NCI-H2107 treated with DMSO at 0.1 percent for 48 hours (cell line): ENCODE results near the gene UBXN1.
A peak's percentile ranks its signal among the peaks of the same experiment; 100 is the strongest.
"Not testable (repeated sequence)": the region's sequence is repeated elsewhere in the genome, so short reads cannot be mapped to it uniquely, and the experiment has no call there.

Experiments
- DNase-seq: peaks from one replicate; lab custom pipeline; 2025; ENCODE audit not compliant: unreplicated experiment; lab: John Stamatoyannopoulos, UW

UBXN1 gene

DNA sequence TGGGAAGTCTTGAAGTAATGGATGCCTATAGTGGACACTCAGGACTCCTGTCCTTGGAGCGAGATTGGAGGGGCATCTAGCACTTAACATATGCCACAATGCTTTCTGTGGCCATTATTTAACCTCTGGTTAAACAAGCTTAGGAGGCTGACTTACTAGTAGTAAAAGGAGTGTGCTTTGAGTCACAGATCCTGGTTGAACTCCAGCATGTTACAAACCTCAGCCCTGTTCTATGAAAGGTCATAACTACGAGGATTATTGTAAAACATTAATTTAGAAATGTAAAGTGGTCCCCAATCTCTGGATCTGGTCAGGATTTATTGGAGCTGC is 5.7 kb downstream of the UBXN1 start:
- DNase-seq, result no peak

DNA sequence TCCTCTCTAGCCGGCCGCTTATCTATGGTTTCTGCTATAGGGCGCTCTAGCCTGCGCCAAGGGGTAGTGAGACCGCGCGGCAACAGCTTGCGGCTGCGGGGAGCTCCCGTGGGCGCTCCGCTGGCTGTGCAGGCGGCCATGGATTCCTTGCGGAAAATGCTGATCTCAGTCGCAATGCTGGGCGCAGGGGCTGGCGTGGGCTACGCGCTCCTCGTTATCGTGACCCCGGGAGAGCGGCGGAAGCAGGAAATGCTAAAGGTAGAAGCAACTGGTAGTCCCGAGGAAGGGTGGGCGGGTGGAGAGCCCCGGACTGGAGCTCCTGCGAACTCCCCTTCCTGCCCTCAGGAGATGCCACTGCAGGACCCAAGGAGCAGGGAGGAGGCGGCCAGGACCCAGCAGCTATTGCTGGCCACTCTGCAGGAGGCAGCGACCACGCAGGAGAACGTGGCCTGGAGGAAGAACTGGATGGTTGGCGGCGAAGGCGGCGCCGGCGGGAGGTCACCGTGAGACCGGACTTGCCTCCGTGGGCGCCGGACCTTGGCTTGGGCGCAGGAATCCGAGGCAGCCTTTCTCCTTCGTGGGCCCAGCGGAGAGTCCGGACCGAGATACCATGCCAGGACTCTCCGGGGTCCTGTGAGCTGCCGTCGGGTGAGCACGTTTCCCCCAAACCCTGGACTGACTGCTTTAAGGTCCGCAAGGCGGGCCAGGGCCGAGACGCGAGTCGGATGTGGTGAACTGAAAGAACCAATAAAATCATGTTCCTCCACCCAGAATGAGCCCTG is 7.1 kb downstream of the UBXN1 start, which contains the start of the genes LBHD1 and UQCC3:
Gene LBHD1, minus strand, starts transcription at position 660 of the 782 bp plus-strand sequence. CDS start 2,236 bp downstream, outside the sequence.
Gene UQCC3, plus strand, starts transcription at position 66 of the 782 bp plus-strand sequence. Its CDS starts 73 bp downstream, at position 139.
- DNase-seq, result peak; percentile 38

DNA sequence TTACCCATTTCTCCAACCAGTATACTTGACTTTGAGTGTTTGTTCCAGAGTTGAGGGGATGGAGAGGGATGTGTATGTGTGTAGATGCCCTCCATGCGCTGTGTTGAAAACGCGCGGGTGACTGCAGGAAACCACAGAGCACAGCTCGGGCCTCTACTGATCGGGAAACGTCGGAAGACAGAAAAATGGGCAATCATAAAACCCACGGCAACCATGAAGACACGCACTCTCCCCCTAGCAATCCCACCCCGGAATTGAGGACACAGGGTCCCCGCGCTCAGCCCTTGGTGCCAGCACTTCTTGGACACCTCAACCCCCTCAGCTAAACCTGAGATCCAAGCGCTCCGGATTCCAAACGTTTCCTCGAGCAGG is 7.7 kb downstream of the UBXN1 start:
- peak; percentile 82 for DNase-seq

DNA sequence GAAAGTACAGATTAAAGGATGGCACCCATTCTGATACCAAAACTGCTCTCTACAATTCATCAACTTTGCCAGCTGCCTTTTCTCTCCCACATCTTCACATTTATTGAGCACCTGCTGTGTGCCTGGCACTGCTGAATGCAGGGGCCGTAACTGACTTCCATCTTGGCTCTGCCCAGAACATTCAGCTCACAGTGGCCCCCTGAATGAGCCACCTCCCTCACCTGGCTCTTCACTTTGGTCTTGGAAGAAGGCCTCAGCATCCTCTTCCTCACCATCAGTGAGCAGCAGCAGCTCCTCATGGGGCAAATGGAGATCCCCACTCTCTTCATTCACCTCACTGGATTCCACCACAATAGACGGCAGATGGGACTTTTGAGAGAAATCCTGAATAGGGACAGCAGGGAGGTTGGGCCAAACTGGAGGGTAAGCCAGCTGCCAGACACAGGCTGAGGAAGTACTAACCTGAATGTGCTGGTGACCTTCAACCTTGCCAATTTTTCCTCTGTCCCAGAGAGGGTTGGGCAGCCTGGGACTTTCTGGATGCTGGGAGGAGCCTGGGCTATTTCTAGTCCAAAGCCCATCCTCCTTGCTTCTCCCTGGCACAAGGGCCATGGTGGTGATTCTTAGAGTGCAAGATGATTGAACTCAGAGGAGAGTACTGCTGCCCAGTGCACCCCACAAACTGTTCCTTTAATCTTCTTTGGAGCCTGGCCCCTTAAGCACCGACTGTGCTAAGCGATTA is 9.3 kb downstream of the UBXN1 start:
- no peak for DNase-seq

DNA sequence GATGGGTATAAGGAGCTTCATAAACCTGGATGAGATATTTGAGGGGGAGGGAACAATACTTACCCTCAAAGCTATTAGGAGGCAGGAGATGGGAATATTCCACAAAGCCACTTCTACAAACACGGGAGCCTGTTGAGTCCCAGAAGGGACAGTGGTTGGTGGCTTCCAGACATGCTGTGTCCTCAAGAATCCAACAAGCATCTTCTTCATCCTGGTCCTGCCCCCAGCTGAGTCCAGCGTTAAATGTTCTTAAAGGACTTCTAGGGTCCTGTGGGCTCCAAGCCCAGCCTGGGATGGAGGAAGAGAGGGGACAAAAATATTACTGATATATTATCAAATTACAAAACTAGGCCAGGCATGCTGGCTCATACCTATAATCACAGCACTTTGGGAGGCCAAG is 11.4 kb downstream of the UBXN1 start:
- DNase-seq, result no peak

DNA sequence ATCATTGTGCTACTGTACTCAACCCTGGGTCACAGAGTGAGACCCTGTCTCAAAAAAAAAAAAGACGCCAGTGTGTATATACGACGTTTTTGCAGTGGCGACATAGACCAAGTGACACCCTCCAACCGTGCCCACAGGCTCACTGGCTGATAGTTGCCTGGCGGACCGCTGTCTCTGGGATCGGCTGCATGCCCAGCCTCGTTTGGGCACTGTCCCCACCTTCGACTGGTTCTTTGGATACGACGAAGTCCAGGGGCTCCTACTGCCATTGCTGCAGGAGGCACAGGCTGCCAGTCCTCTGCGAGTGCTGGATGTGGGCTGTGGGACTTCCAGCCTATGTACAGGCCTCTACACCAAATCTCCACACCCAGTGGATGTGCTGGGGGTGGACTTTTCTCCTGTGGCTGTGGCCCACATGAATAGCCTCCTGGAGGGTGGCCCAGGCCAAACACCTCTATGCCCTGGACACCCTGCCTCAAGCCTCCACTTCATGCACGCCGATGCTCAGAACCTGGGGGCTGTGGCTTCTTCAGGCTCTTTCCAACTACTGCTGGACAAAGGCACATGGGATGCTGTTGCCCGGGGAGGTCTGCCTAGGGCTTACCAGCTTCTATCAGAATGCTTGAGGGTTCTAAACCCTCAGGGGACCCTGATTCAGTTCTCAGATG is 12.5 kb downstream of the UBXN1 start:
- DNase-seq, result no peak

DNA sequence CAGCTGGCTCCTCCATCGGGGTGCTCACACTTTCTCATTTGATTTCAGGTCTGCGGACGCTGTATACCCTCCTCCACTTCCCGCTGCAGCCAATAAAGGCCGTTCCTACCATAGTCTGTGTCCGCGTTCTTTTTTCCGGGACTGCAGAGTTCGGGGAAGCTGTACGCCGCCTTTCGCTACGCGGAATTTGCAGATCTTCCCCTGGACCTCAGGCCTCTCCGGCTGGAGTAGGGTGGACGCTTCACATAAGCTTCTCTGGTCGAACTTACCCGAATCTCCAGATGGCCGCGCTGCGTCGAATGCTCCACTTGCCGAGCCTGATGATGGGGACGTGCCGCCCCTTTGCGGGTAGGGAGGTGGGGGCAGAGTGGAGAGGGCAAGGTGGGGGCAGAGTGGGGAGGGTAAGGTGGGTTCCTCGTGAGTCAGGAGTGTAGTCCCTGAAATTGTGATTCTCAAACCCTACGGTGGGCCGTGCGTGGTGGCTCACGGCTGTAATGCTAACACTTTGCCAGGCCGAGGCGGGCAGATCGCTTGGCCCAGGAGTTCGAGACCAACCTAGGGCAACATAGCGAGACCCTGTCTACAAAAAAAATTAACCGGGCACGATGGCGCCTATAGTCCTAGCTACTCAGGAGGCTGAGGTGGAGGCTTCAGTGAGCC is 13.1 kb downstream of the UBXN1 start:
- no peak for DNase-seq

DNA sequence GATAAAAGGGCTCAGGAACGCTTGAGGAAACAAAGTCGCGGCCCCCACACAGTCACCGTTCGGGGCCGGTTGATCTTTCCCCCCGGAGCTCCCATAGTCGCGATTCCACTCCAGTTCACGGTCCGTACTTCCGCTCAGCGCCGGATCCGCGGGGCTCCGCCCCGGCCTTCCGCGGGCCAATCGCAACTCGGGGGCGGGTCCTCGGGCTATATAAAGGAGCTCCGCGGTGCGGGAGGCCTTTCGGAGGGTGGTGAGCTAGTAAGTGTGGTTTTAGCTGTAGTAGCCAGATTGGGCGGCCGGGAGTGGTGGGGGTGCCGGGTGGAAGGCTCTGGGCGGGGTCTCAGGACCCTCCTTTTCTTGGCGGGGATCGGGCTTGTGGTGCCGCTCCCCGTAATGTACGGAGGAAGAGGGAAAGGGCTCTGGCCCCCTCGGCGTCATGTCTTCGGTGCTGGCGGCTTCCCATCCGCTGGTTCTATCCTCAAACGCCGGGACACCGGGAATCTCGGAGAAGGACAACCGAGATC is 13.7 kb downstream of the UBXN1 start, which contains the start of the genes C11orf98 and CSKMT:
Gene C11orf98, minus strand, starts transcription at position 136 of the 524 bp plus-strand sequence. Its CDS starts 41 bp downstream, at position 95.
Gene CSKMT, plus strand, starts transcription at position 238 of the 524 bp plus-strand sequence. CDS start 568 bp downstream, outside the sequence.
- peak; percentile 78 for DNase-seq

DNA sequence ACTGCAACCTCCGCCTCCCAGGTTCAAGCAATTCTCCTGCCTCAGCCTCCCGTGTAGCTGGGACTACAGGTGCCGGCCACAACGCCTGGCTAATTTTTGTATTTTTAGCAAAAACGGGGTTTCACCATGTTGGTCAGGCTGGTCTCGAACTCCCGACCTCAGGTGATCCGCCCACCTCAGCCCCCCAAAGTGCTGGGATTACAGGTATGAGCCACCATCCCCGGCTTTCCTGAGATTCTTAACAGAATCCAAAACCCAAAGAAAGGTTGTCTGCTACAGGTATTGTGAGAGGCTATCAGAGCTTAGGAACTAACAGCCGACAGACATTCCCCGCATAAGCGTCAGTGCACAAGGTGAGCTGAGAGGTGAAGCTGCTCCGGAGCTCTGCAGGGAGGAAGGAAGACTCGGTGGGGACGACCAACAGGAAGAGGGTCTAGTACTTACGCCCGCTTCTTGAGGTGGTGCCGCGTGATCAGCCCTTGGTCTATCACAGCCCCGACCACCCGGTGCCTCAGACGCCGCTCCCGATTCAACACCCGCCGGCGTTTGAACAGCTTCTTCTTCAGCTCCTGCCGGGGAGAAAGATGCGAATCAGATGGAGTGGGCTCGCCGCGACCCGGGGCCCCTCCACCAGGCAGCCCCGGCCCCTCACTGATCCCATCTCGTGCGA is 14.3 kb downstream of the UBXN1 start:
- DNase-seq, result peak; percentile 41

DNA sequence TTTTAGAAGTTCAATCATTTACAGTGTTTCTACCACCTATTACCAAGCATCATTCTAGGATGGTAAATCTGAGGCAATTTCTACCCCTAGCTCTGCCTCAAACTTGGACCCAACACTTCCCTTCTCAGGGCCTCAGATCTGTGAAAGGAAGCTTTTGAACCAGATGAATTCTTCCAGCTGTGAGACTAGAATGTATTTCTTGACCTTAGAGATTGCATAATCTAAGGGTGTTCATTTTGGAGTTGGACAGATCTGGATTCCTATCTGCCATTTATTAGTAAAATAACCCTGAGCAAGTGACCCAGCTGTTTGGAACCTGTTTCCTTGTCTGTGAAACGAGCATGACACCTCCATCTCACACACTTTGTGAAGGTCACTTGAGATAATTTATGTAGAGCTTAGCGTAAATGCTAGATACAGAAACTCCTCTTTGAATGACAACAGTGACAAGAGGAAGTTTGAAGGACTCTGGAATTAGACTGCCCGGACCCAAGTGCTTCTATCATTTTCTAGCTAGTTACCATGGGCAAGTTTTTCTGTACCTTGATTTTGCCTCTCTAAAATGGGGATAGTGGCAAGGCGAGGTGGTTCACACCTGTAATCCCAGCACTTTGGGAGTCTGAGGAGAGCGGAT is 22.0 kb downstream of the UBXN1 start:
- DNase-seq, result no peak

DNA sequence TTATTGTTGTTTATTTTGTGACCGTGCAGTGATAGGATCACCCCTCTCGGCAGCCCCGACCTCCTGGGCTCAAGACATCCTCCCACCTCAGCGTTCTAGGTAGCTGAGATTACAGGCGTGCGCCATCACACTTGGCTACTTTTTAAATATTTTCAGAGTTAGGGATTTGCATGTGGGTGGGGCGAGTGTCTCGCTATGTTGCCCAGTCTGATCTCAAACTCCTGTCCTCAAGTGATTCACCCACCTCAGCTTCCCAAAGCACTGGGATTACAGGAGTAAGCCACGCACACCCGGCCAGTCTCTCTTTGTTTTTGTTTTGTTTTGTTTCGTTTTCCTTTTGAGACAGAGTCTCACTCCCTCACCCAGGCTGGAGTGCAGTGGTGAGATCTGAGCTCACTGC is 24.6 kb downstream of the UBXN1 start:
- no peak for DNase-seq

DNA sequence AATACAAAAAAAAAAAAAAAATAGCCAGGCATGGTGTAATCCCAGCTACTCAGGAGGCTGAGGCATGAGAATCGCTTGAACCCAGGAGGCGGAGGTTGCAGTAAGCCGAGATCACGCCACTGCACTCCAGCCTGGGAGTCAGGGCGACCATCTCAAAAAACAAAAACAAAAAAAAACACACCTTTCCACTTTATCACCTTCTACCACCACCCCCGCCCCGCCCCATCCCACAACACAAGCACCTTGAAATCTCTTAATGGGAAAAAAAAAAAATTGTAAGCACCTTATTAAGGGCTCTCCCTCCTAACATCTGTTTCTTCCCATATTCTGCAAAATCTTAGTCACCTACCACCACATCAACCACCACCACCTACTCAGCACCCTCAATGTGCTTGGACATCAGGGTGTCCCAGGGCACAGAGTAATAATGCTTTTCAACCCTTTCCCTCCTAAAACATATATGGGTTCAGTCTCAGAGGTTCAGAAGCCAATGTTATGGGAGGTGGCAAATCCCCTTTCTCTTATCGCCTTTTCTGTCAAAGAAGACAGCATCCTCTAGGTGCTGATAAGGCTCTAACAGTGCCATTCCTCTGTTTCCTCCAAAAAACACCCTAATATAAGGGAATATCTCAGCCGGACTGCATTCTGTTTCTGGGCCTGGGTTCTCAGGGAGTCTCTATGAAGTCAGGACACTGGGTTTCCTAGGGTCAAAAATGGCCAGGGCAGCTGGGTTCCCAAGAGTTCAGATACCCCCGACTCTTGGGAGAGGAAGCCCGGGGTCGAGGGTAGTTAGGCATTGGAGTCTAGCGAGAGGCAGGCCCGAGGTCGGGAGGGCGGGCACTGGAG is 26.5 kb downstream of the UBXN1 start:
- no peak for DNase-seq

DNA sequence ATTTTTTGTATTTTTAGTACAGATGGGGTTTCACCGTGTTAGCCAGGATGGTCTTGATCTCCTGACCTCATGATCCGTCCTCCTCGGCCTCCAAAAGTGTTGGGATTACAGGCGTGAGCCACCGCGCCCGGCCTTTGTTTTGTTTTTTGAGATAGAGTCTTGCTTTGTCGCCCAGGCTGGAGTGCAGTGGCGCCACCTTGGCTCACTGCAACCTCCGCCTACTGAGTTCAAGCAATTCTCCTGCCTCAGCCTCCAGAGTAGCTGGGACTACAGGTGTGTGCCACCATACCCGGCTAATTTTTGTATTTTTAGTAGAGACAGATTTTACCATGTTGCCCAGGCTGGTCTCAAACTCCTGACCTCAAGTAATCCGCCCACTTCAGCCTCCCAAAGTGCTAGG is 28.6 kb downstream of the UBXN1 start:
- DNase-seq, result not testable (repeated sequence)

DNA sequence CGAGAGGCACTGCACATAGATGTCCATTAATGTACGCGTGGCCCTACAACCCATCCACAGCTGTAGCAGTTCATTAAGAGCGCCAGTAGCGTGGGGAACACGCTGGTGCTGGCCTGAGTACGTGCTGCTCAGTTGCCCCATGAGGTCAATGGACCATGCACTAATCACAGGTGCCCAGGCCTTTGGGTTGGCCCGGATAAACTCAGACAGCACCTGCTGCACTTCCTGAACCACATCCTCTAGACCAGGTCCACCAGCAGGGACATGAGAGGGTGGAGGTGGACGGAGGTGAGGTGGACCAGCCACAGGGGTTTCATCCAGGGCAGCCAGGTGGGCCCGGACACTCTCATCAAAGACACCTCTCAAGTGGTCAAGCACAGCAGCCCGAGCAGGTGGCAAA is 29.4 kb downstream of the UBXN1 start:
- DNase-seq, result no peak

DNA sequence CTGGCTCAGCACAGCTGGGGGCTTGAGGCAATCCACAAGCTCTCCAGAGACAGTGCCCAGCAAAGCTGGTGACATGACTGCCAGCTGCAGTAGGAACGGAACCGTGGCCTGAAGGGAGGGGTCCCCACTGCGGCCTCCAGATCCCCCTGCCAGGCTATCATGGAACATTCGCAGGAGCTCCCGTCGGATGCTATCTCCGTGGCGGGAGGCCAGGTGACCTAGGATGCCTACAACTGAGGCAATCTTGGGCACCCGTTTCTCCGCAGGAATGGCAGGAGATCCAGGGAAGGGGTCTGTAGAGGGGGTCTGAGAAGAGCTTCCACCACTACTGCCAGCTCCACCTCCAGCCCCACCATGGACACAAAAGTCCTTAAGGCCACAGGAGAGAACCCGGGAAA is 29.9 kb downstream of the UBXN1 start:
- no peak for DNase-seq

DNA sequence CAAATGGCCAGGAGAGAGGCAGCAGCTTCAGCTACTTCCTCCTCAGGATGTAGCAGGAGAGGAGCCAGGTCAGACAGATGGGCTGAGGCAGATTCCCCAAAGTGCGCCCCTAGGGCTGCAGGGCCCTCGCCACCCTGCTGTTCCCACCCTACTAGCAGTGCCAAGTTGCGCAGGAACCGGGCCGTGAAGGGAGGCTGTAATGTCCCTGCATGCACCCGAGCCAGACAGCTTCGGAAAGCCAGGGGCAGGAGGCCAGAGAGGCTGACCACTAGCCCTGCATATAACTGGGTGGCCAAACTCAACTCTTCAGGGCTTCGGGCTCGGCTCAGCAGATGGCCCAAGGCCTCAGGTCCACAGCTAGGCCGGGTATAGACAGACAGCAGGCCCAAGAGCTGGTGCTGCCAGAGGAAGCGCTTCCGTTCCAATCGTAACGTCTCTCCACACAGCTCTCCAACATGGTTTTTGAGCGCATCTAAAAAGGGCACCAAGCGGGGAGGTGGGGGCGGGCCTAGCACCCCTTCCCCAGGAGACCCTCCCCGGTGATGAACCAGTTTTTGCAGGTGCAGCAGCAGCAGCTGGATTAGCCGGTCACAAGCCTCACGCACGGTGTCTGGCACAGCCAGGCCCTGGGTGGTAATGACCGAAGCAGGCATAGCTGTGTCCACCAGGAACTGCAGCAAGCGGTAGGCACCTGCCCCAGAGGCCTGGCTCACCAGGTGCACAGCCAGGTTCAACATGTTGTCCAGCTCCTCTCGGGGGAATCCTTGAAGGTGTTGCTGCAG is 30.5 kb downstream of the UBXN1 start:
- DNase-seq, result no peak

DNA sequence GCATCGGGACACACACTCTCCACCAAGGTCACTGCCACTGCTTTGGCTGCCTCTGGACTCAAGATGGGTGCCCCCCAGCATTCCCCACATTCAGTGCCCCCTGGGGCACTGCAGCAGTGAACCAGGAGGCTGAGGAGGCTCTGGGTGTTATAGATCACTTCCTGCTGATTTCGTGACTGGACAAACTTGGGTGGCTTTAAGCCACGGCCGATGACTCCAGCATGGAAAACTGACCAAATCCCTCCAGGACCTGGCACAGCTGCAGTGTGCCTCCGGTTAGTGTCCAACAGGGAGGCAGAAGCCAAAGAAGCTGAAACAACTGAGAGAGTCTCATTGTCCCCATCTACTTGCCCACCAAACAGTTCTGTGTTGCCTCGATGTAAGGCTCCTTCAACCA is 31.3 kb downstream of the UBXN1 start:
- DNase-seq, result no peak
